BJ (cell line): ENCODE measurements around the gene IMPA2. TPM values are rescaled to one million over a fixed set of nuclear protein-coding genes. Genes with fewer than 3 reads are reported as not detected.

ENCODE experiments used
- CTCF ChIA-PET: fragments of 350-600 bp; formaldehyde crosslinking; extraction: SDS; loops from one replicate; lab custom pipeline; 2021; ENCODE audit warnings: antibody characterized with exemption, inconsistent platforms; lab: Yijun Ruan, JAX
- POLR2A ChIA-PET: fragments of 300-600 bp; sonication (Branson Sonifier 250); formaldehyde crosslinking; extraction: SDS; loops from one replicate; lab custom pipeline; 2021; ENCODE audit warnings: antibody characterized with exemption; lab: Charles Lee
- DNase-seq: peaks from one replicate; pipeline ENCODE4 v3.0.0-alpha.2; 2011; ENCODE audit warnings: low read depth
- H3K27me3 ChIP-seq: 2 replicates; pipeline ENCODE4 v1.6.0; 2011; ENCODE audit warnings: low read length; ENCODE audit not compliant: control insufficient read depth, insufficient read depth
- H3K36me3 ChIP-seq: 2 replicates; pipeline ENCODE4 v1.5.1; 2011; ENCODE audit warnings: low read length; ENCODE audit not compliant: control insufficient read depth, insufficient read depth
- H3K4me3 ChIP-seq: 2 replicates; pipeline ENCODE4 v1.5.1; 2011; ENCODE audit warnings: low read depth, mild to moderate bottlenecking, control low read depth, low read length
- polyA plus RNA-seq: library from polyadenylated mRNA; depleted of rRNA; stranded (reverse); fragments of >200 nt; gene quantifications from 2 replicates; pipeline ENCODE4 v1.2.3, GENCODE V29; 2011
- TF ChIP-seq, protein P1 (sequence below): IDR thresholded peaks from 2 replicates; pipeline ENCODE4 v1.5.1; 2011; ENCODE audit warnings: low read depth, mild to moderate bottlenecking, control low read depth, inconsistent platforms, low read length, moderate library complexity; ENCODE audit not compliant: insufficient read depth

Gene IMPA2
- polyA plus RNA-seq, 1 experiment: 22.8 TPM

DNA sequence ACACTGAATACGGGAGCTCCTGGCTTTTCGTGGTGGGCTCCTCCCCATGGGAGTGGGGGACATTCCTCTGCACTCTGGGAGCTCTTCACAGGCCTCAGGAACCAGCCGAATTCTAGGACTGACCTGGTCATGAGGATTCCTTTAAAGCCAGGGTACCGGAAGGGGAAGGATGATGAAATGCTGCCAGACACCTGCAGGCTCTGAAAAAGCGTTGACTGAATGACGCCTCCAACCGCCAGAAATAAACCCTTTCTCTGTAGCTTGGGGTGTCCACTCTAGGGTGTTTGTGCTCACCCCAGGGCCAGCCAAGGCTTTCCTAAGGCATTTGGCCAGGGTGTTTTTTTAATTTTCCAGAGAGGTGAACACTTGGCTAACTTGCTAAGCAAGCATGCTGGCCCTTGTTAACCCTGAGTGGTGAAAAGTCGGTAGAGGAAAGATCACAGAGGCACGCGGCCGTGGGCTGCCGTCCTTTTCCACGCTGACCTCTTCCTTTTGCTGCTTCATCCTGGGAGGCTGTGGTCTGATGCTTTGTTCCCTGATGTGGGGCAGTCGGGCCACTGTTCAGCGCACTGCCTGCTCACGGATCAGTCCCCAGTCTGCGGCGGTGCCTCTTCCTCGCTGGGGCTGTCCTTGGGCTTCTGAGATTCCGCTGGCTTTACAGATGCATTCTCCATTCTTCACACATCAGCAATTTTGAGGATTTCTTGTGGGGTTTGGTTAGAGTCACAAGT is 32.0 kb downstream of the IMPA2 start:
- H3K27me3 ChIP-seq: no peaks in the 10 kb centered on the region
- no peak overlapping the region for H3K4me3 ChIP-seq
- H3K36me3 ChIP-seq: peaks cover 1% of the 10 kb centered on the region
- TF ChIP-seq, protein P1, sequence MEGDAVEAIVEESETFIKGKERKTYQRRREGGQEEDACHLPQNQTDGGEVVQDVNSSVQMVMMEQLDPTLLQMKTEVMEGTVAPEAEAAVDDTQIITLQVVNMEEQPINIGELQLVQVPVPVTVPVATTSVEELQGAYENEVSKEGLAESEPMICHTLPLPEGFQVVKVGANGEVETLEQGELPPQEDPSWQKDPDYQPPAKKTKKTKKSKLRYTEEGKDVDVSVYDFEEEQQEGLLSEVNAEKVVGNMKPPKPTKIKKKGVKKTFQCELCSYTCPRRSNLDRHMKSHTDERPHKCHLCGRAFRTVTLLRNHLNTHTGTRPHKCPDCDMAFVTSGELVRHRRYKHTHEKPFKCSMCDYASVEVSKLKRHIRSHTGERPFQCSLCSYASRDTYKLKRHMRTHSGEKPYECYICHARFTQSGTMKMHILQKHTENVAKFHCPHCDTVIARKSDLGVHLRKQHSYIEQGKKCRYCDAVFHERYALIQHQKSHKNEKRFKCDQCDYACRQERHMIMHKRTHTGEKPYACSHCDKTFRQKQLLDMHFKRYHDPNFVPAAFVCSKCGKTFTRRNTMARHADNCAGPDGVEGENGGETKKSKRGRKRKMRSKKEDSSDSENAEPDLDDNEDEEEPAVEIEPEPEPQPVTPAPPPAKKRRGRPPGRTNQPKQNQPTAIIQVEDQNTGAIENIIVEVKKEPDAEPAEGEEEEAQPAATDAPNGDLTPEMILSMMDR: no peak
- ChIA-PET POLR2A (no interaction called here), CTCF (interaction anchor here (1.6 to 2.8 kb wide), 2 partner anchors 18 to 76 kb away, joined by 5 to 10 read pairs; no protein-coding TSS in a partner anchor)
- DNase-seq: no peak

DNA sequence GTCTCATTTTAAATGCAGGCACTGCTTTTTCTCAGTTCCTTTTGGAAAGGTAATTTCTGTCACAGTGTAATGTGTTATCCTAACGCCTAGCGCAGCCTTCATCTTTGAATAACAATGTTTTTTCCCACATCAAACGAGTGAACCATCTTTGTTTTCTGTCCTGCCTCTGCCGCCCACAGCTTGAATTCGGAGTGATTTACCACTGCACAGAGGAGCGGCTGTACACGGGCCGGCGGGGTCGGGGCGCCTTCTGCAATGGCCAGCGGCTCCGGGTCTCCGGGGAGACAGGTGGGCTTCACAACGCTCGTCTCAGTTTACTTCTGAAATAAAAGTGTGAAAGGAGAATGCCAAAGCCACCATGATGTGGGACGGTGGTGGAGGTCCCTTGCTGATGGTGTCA is 32.8 kb downstream of the IMPA2 start:
- POLR2A ChIA-PET: no interaction called here

GRCh38 chr18:12014521-12015415 is 33.5 kb downstream of the IMPA2 start:
- Histone ChIP-seq H3K27me3 (no peaks in the 10 kb centered on the region), H3K4me3 (no peak overlapping the region), H3K36me3 (peaks cover 1% of the 10 kb centered on the region)
- TF ChIP-seq, protein P1: no peak
- CTCF ChIA-PET: interaction anchor here (0.8 to 2.8 kb wide), 3 partner anchors 19 to 282 kb away, joined by 3 to 10 read pairs (median 4); no protein-coding TSS in a partner anchor
- POLR2A ChIA-PET: no interaction called here
- DNase-seq: no peak

More for the DNA sequence above, 32.8 kb downstream of the IMPA2 start:
- TF ChIP-seq, protein P1: no peak
- H3K27me3 ChIP-seq: no peaks in the 10 kb centered on the region
- no peak for DNase-seq
- CTCF ChIA-PET: interaction anchor here (0.9 to 2.8 kb wide), 2 partner anchors 77 to 281 kb away, joined by 4 to 10 read pairs; no protein-coding TSS in a partner anchor
- peaks cover 1% of the 10 kb centered on the region for H3K36me3 ChIP-seq
- no peak overlapping the region for H3K4me3 ChIP-seq

GRCh38 chr18:12015416-12016062 is 34.2 kb downstream of the IMPA2 start:
- no peak for DNase-seq
- TF ChIP-seq, protein P1: no peak
- Histone ChIP-seq H3K27me3 (no peaks in the 10 kb centered on the region), H3K4me3 (no peak overlapping the region), H3K36me3 (peaks cover 1% of the 10 kb centered on the region)
- ChIA-PET POLR2A (no interaction called here), CTCF (interaction anchor here (0.8 kb wide), 1 partner anchor 19 kb away, joined by 3 read pairs; no protein-coding TSS in a partner anchor)
